AG10803 (cell line): ENCODE results near the gene UHRF2.

ENCODE experiments used
- DNase-seq: peaks from one replicate; pipeline ENCODE4 v3.0.0; 2010; ENCODE audit warnings: low read depth
- H3K4me3 ChIP-seq: 2 replicates; pipeline ENCODE4 v1.5.1; 2011; ENCODE audit warnings: mild to moderate bottlenecking, low read length, control low read depth
- TF ChIP-seq, protein P1 (sequence below): conservative IDR thresholded peaks from 2 replicates; pipeline ENCODE4 v1.5.1; 2011; ENCODE audit warnings: mild to moderate bottlenecking, low read length, control low read depth, inconsistent platforms

Gene UHRF2

DNA sequence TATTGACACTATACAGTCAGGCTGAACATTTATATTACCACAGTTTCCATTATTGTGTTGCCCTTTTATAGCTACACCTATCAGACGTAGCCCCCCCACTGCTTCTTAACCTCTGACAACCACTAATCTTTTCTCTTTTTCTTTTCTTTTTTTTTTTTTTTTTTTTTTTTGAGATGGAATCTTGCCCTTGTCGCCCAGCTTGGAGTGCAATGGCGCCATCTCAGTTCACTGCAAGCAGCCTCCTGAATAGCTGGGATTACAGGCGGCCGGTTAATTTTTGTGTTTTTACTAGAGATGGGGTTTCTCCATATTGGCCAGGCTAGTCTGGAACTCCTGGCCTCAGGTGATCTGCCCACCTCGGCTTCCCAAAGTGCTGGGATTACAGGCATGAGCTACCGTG is 75.4 kb downstream of the UHRF2 start:
- H3K4me3 ChIP-seq, result no peak overlapping the region
- TF ChIP-seq, protein P1, sequence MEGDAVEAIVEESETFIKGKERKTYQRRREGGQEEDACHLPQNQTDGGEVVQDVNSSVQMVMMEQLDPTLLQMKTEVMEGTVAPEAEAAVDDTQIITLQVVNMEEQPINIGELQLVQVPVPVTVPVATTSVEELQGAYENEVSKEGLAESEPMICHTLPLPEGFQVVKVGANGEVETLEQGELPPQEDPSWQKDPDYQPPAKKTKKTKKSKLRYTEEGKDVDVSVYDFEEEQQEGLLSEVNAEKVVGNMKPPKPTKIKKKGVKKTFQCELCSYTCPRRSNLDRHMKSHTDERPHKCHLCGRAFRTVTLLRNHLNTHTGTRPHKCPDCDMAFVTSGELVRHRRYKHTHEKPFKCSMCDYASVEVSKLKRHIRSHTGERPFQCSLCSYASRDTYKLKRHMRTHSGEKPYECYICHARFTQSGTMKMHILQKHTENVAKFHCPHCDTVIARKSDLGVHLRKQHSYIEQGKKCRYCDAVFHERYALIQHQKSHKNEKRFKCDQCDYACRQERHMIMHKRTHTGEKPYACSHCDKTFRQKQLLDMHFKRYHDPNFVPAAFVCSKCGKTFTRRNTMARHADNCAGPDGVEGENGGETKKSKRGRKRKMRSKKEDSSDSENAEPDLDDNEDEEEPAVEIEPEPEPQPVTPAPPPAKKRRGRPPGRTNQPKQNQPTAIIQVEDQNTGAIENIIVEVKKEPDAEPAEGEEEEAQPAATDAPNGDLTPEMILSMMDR, result no peak
- no peak for DNase-seq

DNA sequence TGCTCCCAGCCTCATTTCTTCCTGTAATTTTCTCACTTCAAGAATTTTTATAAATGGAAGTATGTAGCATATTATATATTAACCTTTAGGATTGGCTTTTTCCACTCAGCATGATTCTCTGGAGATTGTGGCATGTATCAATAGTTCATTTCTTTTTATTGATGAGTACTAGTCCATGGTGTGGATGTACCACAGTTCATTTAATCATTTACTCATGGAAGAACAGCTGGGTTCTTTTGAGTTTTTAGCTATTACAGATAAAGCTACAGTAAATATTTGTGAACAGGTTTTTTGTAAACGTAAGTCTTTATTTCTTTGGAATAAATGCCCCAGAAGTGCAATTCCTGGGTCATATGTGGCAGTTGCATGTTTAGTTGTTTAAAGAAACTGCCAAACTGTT is 76.1 kb downstream of the UHRF2 start:
- TF ChIP-seq, protein P1, result no peak
- H3K4me3 ChIP-seq, result no peak overlapping the region
- no peak for DNase-seq

DNA sequence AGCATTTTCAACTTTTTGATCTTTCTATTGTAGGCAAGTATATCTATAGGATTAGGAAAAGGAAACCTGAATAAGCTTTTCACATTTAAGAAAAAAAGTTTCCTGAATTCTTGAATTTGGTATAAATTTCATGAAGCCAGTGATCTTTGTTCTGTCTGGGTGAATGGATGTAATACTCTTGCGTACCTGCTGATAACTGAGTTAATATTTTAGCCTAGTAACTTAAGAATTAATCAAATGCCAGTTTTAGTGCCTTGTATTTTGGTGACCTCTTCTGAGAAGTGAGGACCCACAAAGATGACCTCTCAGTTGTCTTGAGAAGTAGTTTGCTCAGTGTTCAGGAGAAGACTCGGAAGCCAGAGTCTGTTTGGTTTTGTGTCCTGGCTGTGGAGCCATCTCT is 77.9 kb downstream of the UHRF2 start:
- DNase-seq, result no peak
- TF ChIP-seq, protein P1, result no peak
- no peak overlapping the region for H3K4me3 ChIP-seq

DNA sequence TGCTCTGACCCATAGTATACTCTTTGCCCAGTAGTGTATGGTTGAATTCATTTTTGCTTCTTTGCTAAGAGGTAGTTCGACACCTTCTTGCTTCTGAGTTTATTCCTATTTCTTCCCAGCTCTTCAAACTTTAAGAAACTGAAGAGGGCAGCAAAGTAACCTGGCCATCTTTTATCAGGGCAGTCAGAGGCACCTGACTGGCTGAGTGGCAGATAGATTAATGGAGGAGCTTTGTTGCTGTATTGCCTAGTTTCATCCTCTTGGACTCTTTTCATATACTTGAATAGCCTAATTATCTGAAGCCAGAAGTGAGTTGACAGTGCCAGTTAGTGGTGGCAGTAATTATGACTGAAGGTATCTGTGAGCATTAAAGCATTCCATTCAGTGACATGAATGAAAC is 82.5 kb downstream of the UHRF2 start:
- no peak overlapping the region for H3K4me3 ChIP-seq
- no peak for DNase-seq
- TF ChIP-seq, protein P1, result no peak

DNA sequence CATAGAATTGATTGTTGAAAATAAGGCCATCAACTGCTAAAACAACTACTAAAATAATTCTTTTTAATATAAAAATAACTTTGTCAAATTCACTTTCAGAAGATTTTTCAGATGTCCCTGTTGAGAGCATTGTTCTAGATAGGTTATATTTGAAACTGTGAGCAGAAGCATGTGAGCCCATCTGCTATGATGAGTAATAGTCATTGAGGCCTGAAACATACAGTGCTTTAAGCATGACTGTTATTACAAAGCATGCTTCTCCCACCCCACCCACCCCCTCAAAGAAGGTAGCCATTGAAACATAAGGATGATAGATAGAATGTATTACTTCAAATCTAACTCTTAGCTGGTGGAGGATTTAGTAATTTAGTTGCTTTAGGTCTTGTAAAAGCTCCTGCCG is 86.0 kb downstream of the UHRF2 start:
- no peak overlapping the region for H3K4me3 ChIP-seq
- TF ChIP-seq, protein P1, result no peak
- peak; percentile 45 for DNase-seq

DNA sequence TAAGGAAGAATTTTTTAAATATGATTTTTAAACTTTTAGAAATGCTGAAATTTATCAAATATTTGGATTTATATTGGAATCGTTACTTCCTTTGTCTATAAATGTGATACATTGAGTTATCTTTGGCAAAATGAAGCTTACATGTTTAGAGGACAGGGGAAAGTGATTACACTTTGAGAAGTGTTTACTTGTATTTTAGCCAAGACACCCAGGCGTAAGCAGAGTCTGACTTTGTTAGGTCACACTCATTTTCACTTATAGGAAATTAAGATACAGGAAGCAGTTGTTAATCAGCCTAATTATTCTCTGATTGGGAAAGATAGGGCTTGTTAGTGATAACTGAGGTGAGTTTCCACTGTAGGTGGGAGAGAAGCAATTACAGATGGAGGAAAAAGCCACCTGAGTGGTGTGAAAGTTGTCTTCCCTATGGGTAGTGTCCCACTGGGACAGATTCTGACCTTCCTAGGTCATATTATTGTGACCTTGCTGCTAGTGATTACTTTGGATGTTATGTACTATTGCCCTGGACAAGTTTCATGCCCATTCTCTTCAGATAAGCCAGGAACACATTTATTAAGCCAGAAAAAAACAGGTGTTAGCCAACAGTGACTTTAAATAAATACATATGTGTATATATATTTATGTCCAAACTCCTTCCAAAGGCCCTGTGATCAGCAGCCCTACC is 88.7 kb downstream of the UHRF2 start:
- no peak overlapping the region for H3K4me3 ChIP-seq
- DNase-seq, result no peak
- TF ChIP-seq, protein P1, result no peak

DNA sequence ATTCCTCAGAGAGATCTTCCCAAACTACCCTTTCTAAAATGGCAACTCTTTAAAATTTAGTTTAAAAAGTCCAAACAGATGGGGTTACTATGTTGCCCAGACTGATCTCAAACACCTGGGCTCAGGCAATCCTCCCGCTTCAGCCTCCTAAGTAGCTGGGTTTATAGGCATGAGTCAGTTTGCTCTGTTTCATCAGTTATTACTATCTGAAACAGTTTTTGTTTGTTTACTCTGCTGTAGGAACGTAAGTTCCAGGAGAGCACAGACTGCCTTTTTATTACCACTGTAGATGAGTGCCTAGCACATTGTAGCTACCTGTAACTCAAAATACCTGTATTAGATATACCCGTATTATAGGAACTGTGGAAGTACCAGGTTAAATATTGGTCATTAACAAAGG is 89.4 kb downstream of the UHRF2 start:
- DNase-seq, result no peak
- H3K4me3 ChIP-seq, result no peak overlapping the region
- TF ChIP-seq, protein P1, result no peak
